Measurements from ENCODE around the gene PHF3.
"Not testable (repeated sequence)": the region's sequence is repeated elsewhere in the genome, so short reads cannot be mapped to it uniquely, and the experiment has no call there.

Gene PHF3

DNA sequence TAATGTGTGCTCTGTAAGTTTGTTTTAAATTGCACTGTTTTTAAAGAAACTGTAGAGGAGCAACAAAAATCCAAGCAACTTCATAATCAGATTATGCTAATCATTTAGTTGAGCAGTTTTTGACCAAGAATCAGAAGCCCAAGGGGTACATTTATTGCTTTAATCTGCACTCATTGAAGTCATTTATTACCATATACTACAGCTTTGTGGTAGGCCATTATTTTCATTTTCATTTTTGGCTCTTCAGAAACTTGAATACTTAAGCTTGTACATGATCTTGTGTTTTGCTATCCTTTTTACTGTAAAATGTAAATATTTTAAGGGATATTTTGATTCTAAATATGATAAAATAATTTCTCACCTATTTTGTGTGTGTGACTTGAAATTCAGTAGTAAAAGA, 78.5 kb downstream of the PHF3 start:
- no peak for DNase-seq

DNA sequence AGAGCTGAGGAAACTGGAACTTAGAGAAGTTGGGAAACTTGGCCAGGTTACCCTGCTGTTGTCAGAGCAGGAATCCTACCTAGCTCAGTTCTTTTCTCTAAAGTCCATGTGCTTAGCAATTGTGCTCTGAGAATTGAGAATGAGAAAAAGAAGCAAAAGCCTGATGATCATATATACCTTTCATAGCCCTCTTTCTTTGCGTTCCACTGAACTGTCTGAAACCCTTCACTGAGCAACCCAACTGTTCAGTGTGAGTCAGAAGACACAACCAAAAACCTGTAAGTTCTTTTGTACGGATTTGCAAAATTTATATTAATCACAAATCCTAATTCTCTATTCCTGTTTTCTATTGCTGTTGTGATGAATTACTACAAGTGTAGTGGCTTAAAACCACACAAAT, 80.6 kb downstream of the PHF3 start:
- no peak for DNase-seq

DNA sequence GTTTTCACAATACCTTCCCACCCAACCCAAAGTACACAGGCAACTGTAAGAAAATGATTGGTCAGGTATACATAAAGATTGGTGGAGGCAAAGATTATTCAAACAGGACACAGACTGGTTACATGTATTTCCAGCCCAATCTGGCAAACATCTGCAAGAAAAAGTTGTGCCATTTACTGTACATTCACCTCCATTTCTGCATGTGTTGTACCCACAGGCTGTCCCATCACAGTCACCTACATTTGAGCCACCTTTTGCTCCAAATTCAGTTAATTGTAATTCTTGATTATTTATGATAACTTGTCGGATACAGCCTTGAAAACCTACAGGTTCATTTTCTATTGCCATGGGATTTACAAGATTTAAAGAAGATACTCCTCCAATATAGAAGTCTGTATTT, 85.6 kb downstream of the PHF3 start:
- DNase-seq: no peak

DNA sequence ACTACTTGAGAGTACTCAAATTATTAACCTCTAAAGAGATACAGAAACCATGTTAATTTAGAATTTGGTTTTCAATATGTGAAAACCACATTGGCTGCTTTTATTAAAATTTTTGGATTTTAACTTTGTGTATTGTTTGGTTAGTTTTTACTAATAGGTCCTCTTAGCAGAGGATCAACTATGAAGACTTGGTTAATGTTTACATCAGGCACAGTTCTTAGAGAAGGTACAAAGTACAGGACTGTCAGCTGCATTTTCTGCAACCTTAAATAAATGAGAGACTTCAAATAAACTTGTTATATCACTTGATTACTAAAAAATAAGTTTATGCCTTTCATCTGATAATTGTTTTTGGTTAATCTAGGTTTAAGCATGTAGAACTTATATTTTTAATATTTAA, 89.1 kb downstream of the PHF3 start:
- no peak for DNase-seq

DNA sequence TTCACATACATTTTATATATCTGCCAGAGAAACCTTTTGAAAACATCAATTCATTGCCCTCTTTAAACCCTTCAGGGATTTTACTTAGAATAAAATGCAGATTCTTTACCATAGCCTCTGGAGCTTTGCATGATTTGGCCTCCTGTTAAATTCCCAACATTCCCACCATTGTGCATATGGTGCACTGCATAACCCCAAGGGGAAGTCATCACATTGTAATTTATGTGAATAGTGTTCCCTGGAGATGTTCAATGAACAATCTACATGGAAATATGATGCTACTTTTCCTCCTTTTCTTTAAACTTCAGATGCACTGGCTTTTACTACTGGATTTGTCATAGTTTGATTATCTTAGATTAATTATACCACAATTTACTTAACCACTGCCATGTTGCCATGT, 94.7 kb downstream of the PHF3 start:
- no peak for DNase-seq

DNA sequence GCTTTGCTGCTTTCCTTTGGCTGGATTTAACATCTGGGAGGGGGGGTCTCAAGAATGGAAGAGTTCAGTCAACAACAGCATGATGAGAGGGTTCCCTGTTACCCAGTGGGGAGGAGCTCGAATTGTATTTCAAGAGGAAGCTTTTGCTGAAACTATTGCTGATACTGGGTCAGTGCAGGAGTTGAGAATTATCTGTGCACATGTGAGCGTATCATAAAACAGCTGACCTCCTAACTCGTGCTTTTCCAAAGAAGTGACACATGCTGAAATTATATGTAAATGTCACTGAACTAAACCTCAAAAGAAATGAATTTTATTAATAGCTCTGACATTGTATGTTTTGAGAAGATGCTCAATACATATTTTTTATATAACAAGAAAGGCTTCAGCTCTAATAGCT, 96.3 kb downstream of the PHF3 start:
- no peak for DNase-seq

DNA sequence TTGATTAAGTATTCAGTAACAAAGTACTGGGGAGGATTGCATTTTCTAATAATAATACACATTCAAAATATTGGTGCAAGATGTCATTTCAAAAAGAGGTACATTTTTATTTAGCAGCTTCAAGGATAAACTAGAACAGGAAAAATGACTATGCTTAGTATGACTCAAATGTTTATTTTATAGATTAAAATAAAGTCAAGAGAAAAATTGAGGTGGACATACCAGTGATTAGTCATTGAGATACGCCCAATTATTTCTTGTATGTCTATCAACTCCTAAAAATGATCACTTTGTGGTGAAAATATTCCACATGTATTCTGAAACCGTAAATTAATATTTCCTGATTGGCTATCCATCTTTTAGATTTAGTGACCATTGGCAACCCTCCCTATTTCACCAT, 96.7 kb downstream of the PHF3 start:
- no peak for DNase-seq

DNA sequence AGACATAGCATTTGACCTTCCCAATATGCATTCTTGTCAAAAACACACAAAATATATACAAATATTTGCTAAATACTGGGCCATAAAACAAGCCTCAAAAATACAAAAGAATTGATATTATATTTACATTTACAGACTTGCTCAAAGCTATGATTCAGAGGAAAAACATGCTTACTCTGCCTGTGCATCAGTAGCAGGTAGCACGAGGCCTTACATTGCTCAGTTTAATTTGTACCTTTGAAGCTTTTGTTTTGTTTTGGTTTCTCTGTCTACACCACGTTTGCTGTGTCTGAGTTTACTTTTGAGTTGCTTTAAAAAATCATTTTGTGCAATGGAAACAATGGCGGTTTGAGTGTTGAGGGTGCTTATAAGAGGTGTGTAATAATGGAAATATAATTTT, 99.3 kb downstream of the PHF3 start:
- DNase-seq: no peak

DNA sequence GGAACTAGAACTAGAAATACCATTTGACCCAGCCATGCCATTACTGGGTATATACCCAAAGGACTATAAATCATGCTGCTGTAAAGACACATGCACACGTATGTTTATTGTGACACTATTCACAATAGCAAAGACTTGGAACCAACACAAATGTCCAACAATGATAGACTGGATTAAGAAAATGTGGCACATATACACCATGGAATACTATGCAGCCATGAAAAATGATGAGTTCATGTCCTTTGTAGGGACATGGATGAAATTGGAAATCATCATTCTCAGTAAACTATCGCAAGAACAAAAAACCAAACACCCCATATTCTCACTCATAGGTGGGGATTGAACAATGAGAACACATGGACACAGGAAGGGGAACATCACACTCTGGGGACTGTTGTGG, 102.6 kb downstream of the PHF3 start:
- DNase-seq: not testable (repeated sequence)

DNA sequence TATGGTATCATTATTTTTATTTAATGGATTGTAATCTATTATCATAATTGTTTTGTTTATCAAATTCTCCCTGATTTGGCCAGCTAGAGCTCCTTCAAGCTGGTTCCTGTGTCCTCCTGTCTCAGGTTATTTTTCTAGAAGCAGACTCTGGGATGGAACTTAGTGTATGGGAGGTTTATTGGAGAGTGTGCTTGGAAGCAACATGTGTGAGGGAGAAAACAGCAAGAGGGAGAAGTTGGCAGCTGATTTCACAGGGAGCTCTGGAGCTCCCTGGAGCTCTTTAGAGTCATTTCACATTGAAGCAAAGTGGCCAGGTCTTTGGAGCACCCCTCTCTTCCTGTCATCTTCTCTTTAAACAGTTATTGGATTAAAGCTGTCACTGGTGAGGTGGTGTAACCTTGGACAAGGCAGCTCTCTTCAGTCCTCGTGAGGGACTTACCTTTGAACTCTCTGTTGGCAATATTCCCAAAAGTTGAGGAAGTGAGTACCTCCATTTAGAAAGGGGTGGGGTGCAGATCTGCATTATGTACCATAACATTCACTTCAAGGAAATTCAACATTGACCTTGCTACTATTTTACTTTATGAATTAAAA, 103.6 kb downstream of the PHF3 start:
- DNase-seq: no peak

DNA sequence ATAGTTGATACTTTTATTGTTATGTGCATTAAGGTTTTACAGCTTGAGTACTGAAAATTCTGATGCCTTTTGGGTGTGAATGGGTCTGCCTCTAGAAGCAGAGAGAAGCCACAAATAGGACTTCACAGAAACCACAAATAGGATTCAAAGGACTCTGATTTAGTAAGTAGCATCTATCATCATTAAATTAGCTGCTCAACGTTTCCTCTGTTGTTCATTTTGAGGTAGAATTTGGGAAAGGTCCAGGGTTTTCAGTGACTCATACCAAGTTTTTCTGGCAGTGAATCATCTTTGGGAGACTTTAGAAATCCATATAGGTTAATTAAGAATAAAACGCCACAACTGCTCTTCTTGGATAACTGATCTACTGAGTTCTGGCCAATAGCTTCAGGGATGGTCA, 105.1 kb downstream of the PHF3 start:
- no peak for DNase-seq

DNA sequence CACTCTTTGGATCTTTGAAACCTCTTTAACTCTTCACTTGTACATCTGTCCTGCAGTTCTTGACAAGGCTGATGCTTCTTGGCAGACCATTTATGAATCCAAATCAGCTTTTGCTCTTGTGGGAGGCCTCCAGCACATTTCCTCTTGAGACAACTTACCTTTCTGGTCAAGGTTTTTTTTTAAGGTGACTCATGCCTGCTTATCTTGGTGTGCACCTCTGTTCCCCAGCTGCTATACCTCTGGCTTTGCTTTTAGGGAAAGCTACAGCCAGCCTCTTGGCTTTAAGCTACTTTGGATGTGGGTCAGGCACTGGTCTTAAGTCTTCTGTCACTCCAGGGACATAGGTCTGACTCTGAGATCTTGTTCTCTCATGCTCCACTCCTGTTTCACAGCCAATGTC, 106.5 kb downstream of the PHF3 start:
- no peak for DNase-seq

DNA sequence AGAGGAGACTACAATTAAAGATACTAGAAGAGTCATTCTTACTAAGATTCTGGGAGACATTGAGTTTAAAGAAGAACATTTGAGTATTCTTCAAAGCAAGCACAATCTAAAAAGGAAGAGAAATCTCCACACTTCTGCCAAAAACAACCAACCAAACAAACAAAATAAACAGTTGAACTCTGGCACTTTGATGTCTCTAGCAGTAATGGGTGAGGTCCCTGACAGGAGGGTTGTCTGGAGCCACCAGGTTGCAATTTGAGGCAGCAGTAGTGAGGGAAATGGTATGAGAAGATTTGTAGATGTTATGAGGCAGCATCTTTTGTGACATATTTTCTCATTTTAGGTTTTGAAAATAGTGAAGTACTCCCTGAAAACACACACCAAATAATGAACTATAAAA, 108.1 kb downstream of the PHF3 start:
- DNase-seq: no peak

DNA sequence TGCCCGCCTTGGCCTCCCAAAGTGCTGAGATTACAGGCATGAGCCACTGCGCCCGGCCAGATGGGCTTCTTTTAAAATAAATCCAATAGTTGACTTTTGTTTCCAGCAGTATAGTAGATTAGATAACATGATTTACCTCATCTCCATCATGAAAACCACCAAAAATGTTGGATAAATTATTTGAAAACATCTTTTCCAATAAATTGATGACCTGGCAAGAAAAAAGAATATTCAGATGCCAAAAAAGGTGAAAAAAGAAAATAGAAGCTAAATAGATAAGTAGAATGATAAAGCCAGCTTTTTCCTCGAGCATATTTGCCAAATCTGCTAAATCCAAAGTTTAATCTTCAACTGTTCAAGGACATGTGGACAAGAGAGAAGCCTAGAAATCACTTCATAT, 109.2 kb downstream of the PHF3 start:
- no peak for DNase-seq

DNA sequence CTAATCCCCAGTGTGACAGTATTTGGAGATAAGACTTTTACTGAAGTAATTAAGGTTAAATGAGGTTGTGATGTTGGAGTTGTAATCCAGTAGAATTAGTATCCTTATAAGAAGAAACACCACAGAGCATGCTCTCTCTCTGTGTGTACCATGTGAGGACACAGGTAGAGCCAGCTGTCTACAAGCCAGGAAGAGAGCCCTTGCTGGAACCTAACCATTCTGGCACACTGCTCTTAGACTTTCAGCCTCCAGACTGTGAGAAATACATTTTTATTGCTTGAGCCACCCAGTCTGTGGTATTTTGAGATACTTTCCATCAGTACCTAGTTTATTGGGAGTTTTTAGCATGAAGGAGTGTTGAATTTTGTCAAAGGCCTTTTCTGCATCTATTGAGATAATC, 110.2 kb downstream of the PHF3 start:
- no peak for DNase-seq

DNA sequence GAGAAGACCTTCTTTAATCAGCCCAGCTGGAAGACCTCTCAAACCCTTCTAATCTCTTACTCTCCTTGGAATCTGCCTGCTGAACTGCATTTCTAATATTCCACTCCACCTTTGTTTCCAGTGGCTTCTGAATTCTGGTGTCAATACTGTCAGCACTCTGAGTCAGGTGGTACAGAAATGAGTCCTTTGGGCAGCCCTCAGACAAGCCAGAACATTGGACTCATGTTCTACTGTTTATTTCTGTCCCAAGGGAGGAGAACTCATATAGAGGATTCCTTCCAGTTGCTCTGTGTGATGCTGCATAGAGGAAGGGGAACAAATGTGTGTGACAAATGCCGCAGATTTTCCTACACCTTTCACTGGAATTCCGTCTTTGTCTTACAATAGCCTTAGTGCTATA, 114.8 kb downstream of the PHF3 start:
- DNase-seq: no peak

DNA sequence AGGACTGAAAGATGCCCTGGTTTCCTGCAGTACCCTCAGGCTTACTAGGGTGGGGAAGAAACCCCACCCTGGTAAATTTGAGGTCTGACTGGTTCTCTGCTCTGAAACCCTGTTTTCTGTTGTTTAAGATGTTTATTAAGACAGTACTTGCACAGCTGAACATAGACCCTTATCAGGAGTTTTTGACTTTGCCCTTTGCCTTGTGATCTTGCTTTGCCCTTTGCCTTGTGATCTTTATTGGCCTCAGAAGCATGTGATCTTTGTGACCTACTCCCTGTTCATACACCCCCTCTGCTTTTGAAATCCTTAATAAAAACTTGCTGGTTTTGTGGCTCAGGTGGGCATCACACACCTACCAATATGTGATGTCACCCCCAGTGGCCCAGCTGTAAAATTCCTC, 121.7 kb downstream of the PHF3 start:
- not testable (repeated sequence) for DNase-seq

DNA sequence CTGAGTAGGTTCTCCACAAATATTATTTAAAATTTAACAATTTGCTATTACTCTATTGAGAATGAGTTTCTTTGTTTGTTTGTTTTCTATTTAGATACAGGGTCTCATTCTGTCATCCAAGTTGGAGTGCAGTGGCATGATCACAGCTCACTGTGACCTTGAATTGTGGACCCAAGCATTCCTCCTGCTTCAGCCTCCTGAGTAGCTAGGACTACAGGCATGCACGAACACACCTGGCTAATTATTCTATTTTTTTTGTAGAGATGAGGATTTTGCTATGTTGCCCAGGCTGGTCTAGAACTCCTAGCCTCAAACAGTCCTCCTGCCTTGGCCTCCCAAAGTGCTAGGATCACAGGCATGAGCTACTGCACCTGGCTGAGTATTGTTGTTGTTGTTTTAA, 122.2 kb downstream of the PHF3 start:
- DNase-seq: no peak

DNA sequence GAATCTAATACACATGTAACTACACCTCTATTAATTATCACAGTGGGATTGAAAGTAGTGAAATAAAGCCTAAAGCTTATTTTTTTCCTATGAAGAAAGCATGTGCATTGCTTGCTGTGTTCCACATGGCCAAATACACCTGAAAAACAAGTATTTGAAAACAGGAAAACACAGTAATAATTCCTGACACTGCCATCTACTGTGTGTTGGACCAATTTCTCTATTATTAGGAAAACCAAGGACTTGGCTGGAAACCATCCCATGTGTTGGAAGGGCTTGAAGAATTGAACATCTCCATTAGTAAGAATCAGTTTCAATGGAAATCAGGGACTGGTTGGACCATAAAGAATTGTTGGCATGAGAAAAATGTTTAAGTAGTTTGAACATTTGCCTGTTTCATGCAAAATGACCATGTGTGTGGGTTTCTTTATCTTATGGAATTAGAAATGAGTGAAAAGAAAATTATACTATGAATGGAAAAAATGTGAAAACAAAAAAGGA, 124.1 kb downstream of the PHF3 start:
- no peak for DNase-seq

DNA sequence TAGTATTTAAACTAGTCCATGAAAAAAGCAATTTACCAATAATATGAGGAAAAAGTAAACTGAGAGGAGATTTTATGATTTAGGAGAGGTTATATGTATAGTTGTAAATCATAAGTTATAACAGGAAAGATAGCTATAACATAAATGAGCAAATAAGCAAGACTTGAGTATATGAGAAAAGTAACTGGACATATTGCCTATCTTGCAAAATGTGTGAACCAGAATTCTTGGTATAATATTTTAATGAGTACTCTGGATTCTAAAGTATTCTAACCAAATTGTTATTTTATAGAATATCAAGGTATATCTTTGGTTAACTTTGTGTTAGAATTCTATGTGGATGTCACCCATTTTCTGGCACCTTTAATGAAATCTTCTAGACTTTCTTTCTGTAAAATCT, 124.6 kb downstream of the PHF3 start:
- DNase-seq: no peak

DNA sequence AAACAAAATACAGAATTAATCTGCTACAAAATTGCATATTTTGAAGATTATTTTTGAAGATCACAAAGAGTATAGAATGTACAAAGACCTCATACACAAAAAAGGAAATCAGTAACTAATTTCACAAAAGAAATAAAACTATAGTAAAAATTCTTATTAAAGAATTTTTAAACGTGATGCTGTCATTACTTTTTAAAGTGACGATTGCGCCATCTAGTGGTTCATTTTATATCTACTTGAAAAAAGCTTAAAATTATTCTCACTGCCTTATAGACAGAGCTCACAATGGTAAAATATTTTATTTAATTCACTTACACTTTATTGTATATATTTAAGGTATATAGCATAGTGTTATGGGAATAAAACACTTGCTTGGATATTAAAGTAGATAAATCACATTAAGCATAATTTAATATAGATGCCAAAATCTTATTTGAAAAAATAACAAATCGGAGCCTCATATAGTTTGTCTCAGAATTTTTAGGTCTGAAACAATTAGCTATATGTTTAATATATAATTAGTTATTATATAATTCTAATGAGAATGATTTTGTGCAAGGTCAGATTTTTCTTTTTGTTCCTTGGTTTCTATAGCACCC, 128.8 kb downstream of the PHF3 start:
- no peak for DNase-seq

Data from activated CD8-positive, alpha-beta memory T cell treated with anti-CD3 and anti-CD28 coated beads, Interleukin-2, amount 50 U/mL, for 48 hours (primary cell).